DMS 273 treated with DMSO at 0.1 percent for 48 hours (cell line): Measurements from ENCODE around the gene NUP214.
A peak's percentile ranks its signal among the peaks of the same experiment; 100 is the strongest.

ENCODE experiments used
- DNase-seq: peaks from one replicate; lab custom pipeline; 2025; lab: John Stamatoyannopoulos, UW

The NUP214 gene

GRCh38 chr9:131125288-131126058 lies at the start of gene NUP214:
Gene NUP214 (plus strand): TSS chr9:131125586. CDS start chr9:131125705, 119 bp downstream.
- DNase-seq, result peak; percentile 89

- no peak for DNase-seq
These were observed 48.8 kb upstream of the NUP214 start for GRCh38 chr9:131076347-131077195.

- no peak for DNase-seq
These were observed 46.7 kb upstream of the NUP214 start for GRCh38 chr9:131078427-131079366.

- DNase-seq, result no peak
These were observed 44.8 kb upstream of the NUP214 start for GRCh38 chr9:131080589-131080988.

- no peak for DNase-seq
These were observed 43.5 kb upstream of the NUP214 start for GRCh38 chr9:131081868-131082267.

GRCh38 chr9:131082774-131083512 lies 42.4 kb upstream of the NUP214 start:
- no peak for DNase-seq

GRCh38 chr9:131084661-131085369 lies 40.6 kb upstream of the NUP214 start:
- DNase-seq, result no peak

GRCh38 chr9:131085370-131086122 lies 39.8 kb upstream of the NUP214 start:
- DNase-seq, result no peak

- no peak for DNase-seq
These were observed 38.0 kb upstream of the NUP214 start for GRCh38 chr9:131087354-131087893.

- no peak for DNase-seq
These were observed 35.2 kb upstream of the NUP214 start for GRCh38 chr9:131090025-131090787.

- no peak for DNase-seq
These were observed 33.9 kb upstream of the NUP214 start for GRCh38 chr9:131091352-131091992.

GRCh38 chr9:131092030-131092429 lies 33.4 kb upstream of the NUP214 start:
- DNase-seq, result no peak

GRCh38 chr9:131092548-131093440 lies 32.6 kb upstream of the NUP214 start:
- DNase-seq, result no peak

GRCh38 chr9:131094015-131094414 lies 31.4 kb upstream of the NUP214 start:
- DNase-seq, result no peak

- DNase-seq, result no peak
These were observed 30.8 kb upstream of the NUP214 start for GRCh38 chr9:131094622-131095021.

- DNase-seq, result no peak
These were observed 29.6 kb upstream of the NUP214 start for GRCh38 chr9:131095666-131096268.
